ENCODE measurements around the gene TTLL13. TPM values are rescaled to one million over a fixed set of nuclear protein-coding genes. Genes with fewer than 3 reads are reported as not detected.

Gene TTLL13
- total RNA-seq, 1 donor from 2014 or later = not detected

- DNase-seq (ENCODE audit: missing footprints) (no peak), ATAC-seq (no peak)
- intact Hi-C loops (cut with DNase I) = no loop called here
Measured at GRCh38 chr15:90213818-90214204, 35.5 kb upstream of the TTLL13 start.

GRCh38 chr15:90214553-90215196, 34.7 kb upstream of the TTLL13 start:
- no peak for ATAC-seq
- intact Hi-C loops (cut with DNase I) = no loop called here
- DNase-seq (ENCODE audit: missing footprints) = no peak

GRCh38 chr15:90217671-90218394, 31.5 kb upstream of the TTLL13 start:
- intact Hi-C loops (cut with DNase I) = no loop called here
- no peak for DNase-seq (ENCODE audit: missing footprints)
- no peak for ATAC-seq

GRCh38 chr15:90219421-90220141, 29.8 kb upstream of the TTLL13 start:
- intact Hi-C loops (cut with DNase I) = no loop called here
- ATAC-seq = peak; percentile 54

GRCh38 chr15:90221246-90221900, 28.0 kb upstream of the TTLL13 start:
- DNase-seq (ENCODE audit: missing footprints) (no peak), ATAC-seq (peak; percentile 78)
- intact Hi-C loops (cut with DNase I) = no loop called here

More at GRCh38 chr15:90219421-90220141, 29.8 kb upstream of the TTLL13 start:
- no peak for DNase-seq (ENCODE audit: missing footprints)

GRCh38 chr15:90222547-90222946, 26.8 kb upstream of the TTLL13 start:
- intact Hi-C loops (cut with DNase I) = no loop called here
- DNase-seq (ENCODE audit: missing footprints) (no peak), ATAC-seq (no peak)

GRCh38 chr15:90223441-90224165, 25.8 kb upstream of the TTLL13 start:
- ATAC-seq = no peak
- intact Hi-C loops (cut with DNase I) = no loop called here
- DNase-seq (ENCODE audit: missing footprints) = no peak

GRCh38 chr15:90225047-90225446, 24.3 kb upstream of the TTLL13 start:
- intact Hi-C loops (cut with DNase I) = no loop called here
- no peak for DNase-seq (ENCODE audit: missing footprints)
- ATAC-seq = no peak

- intact Hi-C loops (cut with DNase I) = no loop called here
- ATAC-seq (no peak), DNase-seq (ENCODE audit: missing footprints) (no peak)
Measured at GRCh38 chr15:90225504-90226234, 23.7 kb upstream of the TTLL13 start.

GRCh38 chr15:90227336-90227735, 22.0 kb upstream of the TTLL13 start:
- intact Hi-C loops (cut with DNase I) = no loop called here
- DNase-seq (ENCODE audit: missing footprints) (no peak), ATAC-seq (no peak)

GRCh38 chr15:90227816-90228772, 21.3 kb upstream of the TTLL13 start:
- ATAC-seq (no peak), DNase-seq (ENCODE audit: missing footprints) (no peak)
- intact Hi-C loops (cut with DNase I) = no loop called here

GRCh38 chr15:90228960-90229359, 20.4 kb upstream of the TTLL13 start:
- DNase-seq (ENCODE audit: missing footprints) = no peak
- intact Hi-C loops (cut with DNase I) = no loop called here
- ATAC-seq = no peak

- peak; percentile 37 for ATAC-seq
- intact Hi-C loops (cut with DNase I) = loop anchor here (5.0 kb wide), 2 partner anchors 53 to 128 kb away; partner anchors contain the start of gene IDH2
- DNase-seq (ENCODE audit: missing footprints) = no peak
Measured at GRCh38 chr15:90230071-90230494, 19.3 kb upstream of the TTLL13 start.

- DNase-seq (ENCODE audit: missing footprints) (no peak), ATAC-seq (no peak)
- intact Hi-C loops (cut with DNase I) = loop anchor here (5.0 kb wide), 2 partner anchors 53 to 128 kb away; partner anchors contain the start of gene IDH2
Measured at GRCh38 chr15:90230610-90231009, 18.7 kb upstream of the TTLL13 start.

- no peak for DNase-seq (ENCODE audit: missing footprints)
- ATAC-seq = no peak
- intact Hi-C loops (cut with DNase I) = loop anchor here (5.0 kb wide), 2 partner anchors 54 to 129 kb away; partner anchors contain the start of gene IDH2
Measured at GRCh38 chr15:90231028-90232017, 18.0 kb upstream of the TTLL13 start.

- no peak for ATAC-seq
- intact Hi-C loops (cut with DNase I) = loop anchor here (5.0 kb wide), 2 partner anchors 55 to 130 kb away; partner anchors contain the start of gene IDH2
- no peak for DNase-seq (ENCODE audit: missing footprints)
Measured at GRCh38 chr15:90232196-90232595, 17.2 kb upstream of the TTLL13 start.

Data from Right ventricle myocardium inferior (tissue), 1 donor.